DOHH2 (cell line): ENCODE results near the gene CRYBG3.

Experiments
- H3F3A ChIP-seq: fragments of 200-600 bp; sonication (generic), shearing (Covaris generic); 2 replicates; pipeline ENCODE4 v1.6.0; 2016; ENCODE audit warnings: antibody characterized with exemption, mild to moderate bottlenecking; ENCODE audit not compliant: control insufficient read depth, insufficient read depth
- H3K27ac ChIP-seq: fragments of 200-600 bp; sonication (generic); 2 replicates; pipeline ENCODE4 v1.5.1; 2014; ENCODE audit warnings: low read depth, mild to moderate bottlenecking, low read length, moderate library complexity
- H3K27me3 ChIP-seq: fragments of 200-600 bp; sonication (generic); 2 replicates; pipeline ENCODE4 v1.6.1; 2014; ENCODE audit warnings: mild to moderate bottlenecking, low read length, mixed read lengths; ENCODE audit not compliant: control insufficient read depth
- H3K36me3 ChIP-seq: fragments of 200-600 bp; sonication (generic); 2 replicates; pipeline ENCODE4 v1.6.1; 2014; ENCODE audit warnings: mild to moderate bottlenecking, low read length, moderate library complexity, mixed read lengths; ENCODE audit not compliant: control insufficient read depth
- H3K4me1 ChIP-seq: fragments of 200-600 bp; sonication (generic); 2 replicates; pipeline ENCODE4 v1.6.1; 2014; ENCODE audit warnings: mild to moderate bottlenecking, low read length, mixed read lengths; ENCODE audit not compliant: control insufficient read depth
- H3K4me2 ChIP-seq: fragments of 200-600 bp; sonication (generic); 2 replicates; pipeline ENCODE4 v1.6.0; 2014; ENCODE audit warnings: mild to moderate bottlenecking, low read length, moderate library complexity
- H3K4me3 ChIP-seq: fragments of 200-600 bp; sonication (generic); 2 replicates; pipeline ENCODE4 v1.5.1; 2014; ENCODE audit warnings: mild to moderate bottlenecking, low read length, mixed read lengths
- H3K79me2 ChIP-seq: fragments of 200-600 bp; sonication (generic); 2 replicates; pipeline ENCODE4 v1.6.1; 2014; ENCODE audit warnings: mild to moderate bottlenecking, low read length, mixed read lengths; ENCODE audit not compliant: control insufficient read depth
- H3K9me2 ChIP-seq: fragments of 200-600 bp; sonication (generic); replicated peaks from 2 replicates; pipeline ENCODE4 v1.6.1; 2014; ENCODE audit warnings: mild to moderate bottlenecking, low read length, mixed read lengths; ENCODE audit not compliant: control insufficient read depth
- H3K9me3 ChIP-seq: fragments of 200-600 bp; sonication (generic); 2 replicates; pipeline ENCODE4 v1.6.1; 2014; ENCODE audit warnings: antibody characterized with exemption, low read length, mixed read lengths; ENCODE audit not compliant: control insufficient read depth, insufficient read depth
- H4K20me1 ChIP-seq: fragments of 200-600 bp; sonication (generic); 2 replicates; pipeline ENCODE4 v1.6.0; 2014; ENCODE audit warnings: low read depth, mild to moderate bottlenecking, antibody characterized with exemption, low read length, moderate library complexity; ENCODE audit not compliant: control insufficient read depth, insufficient read depth
- CTCF ChIP-seq: fragments of 200-600 bp; sonication (generic); IDR thresholded peaks from one replicate; pipeline ENCODE4 v1.5.1; 2014; ENCODE audit warnings: antibody characterized with exemption, mild to moderate bottlenecking, low read depth, low read length; ENCODE audit not compliant: poor library complexity, severe bottlenecking
- EZH2phosphoT487 ChIP-seq: fragments of 200-600 bp; sonication (generic); IDR thresholded peaks from 2 replicates; pipeline ENCODE4 v1.6.1; 2017; ENCODE audit warnings: borderline replicate concordance, mild to moderate bottlenecking, antibody characterized with exemption, low read length, moderate library complexity, mixed read lengths

CRYBG3 gene

DNA sequence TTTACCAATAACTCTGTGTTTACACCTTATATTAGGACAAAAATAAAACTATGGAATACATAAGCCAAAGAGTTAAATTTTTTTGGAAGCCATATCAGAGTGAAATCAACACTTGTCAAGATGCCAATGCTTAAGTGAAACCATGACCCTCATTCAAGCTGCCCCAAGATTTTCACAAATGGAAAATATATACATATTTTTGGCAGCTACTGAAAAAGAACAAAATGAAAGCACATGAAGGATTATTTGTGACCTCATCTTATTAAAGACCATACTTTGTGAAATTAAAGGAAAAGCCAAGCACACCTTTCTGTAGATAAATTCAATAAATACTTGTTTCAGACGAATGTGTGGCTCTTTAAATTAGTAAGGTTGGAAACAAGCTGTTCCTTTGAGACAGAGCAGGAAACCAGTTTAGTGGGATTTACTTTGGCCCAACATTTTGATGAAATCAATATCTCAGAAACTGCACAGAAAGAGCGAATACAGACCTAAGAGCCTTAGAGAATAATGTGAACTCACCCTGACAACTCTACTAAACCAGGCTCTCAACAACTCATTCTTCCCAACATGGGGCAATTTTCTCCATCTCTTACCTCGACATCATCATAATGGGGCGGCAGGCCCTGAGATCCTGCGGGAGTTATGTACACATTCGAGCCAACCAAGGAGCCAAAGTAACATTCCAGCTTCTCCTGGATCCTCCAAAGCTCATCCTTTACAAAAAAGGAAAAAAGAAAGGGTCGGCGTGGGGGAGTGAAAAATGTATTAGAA lies 139.4 kb downstream of the CRYBG3 start:
- H3K79me2 ChIP-seq, result peaks cover 60% of the 10 kb centered on the region
- H3K27me3 ChIP-seq, result no peaks in the 10 kb centered on the region
- peaks cover 91% of the 10 kb centered on the region for H3K36me3 ChIP-seq
- no peaks in the 10 kb centered on the region for H3K4me1 ChIP-seq
- H4K20me1 ChIP-seq, result peaks cover 6% of the 10 kb centered on the region; the same call in 1 of the 2 replicates
- H3K9me3 ChIP-seq, result no peaks in the 10 kb centered on the region
- no peak overlapping the region for H3K4me3 ChIP-seq
- no peak for TF ChIP-seq CTCF
- no peak for TF ChIP-seq EZH2phosphoT487
- H3K27ac ChIP-seq, result no peak overlapping the region
- H3F3A ChIP-seq, result no peaks in the 10 kb centered on the region
- no peak overlapping the region for H3K4me2 ChIP-seq
- no peaks in the 10 kb centered on the region for H3K9me2 ChIP-seq

GRCh38 chr3:97967966-97968365 lies 146.2 kb downstream of the CRYBG3 start:
- peaks cover 65% of the 10 kb centered on the region for H3K36me3 ChIP-seq
- peaks cover 95% of the 10 kb centered on the region for H3K79me2 ChIP-seq
- H3K27ac ChIP-seq, result no peak overlapping the region
- H3K9me3 ChIP-seq, result no peaks in the 10 kb centered on the region
- peaks cover 32% of the 10 kb centered on the region for H3K4me1 ChIP-seq
- H3K4me3 ChIP-seq, result no peak overlapping the region
- H3K4me2 ChIP-seq, result no peak overlapping the region
- H4K20me1 ChIP-seq, result peaks cover 7% of the 10 kb centered on the region; the same call in 1 of the 2 replicates
- H3K9me2 ChIP-seq, result no peaks in the 10 kb centered on the region
- TF ChIP-seq CTCF (no peak), EZH2phosphoT487 (no peak)
- H3K27me3 ChIP-seq, result no peaks in the 10 kb centered on the region
- 0 out of 2 replicates have a peak, but pooled peaks cover 5% of the 10 kb centered on the region for H3F3A ChIP-seq

DNA sequence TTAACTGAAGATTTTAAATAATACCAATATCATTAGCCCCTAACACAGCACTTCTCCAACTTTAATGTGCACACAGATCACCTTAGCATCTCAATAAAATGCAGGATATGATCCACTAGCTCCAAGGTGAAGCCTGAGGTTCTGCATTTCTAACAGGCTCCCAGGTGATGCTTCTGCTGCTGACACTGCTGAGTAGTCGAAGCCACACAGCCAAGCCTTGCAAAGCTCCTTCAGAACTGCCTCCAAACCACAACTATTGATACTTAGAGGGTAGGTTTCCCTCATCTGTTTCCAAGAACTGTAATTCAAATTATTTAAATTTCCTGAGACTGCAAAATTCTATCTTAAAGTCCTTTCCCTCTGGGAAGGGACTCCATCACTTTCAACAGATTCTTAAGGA lies 146.6 kb downstream of the CRYBG3 start:
- Histone ChIP-seq H3K4me1 (peaks cover 34% of the 10 kb centered on the region), H3K4me3 (no peak overlapping the region), H3K36me3 (peaks cover 61% of the 10 kb centered on the region), H3K79me2 (peaks cover 93% of the 10 kb centered on the region), H3F3A (peaks cover 5% of the 10 kb centered on the region; the same call in 1 of the 2 replicates), H3K27ac (no peak overlapping the region), H4K20me1 (peaks cover 7% of the 10 kb centered on the region; the same call in 1 of the 2 replicates), H3K27me3 (no peaks in the 10 kb centered on the region), H3K9me2 (no peaks in the 10 kb centered on the region), H3K4me2 (no peak overlapping the region), H3K9me3 (no peaks in the 10 kb centered on the region)
- no peak for TF ChIP-seq CTCF
- no peak for TF ChIP-seq EZH2phosphoT487
